ENCODE results near the gene CUEDC2.
A peak's percentile ranks its signal among the peaks of the same experiment; 100 is the strongest.

Gene CUEDC2

GRCh38 chr10:102418622-102419268 lies 13.6 kb downstream of the CUEDC2 start, which contains the start of gene PSD:
Gene PSD, minus strand, starts transcription at chr10:102418785. Its CDS starts 1,747 bp downstream, at chr10:102417038.
- H3K79me2 ChIP-seq (ENCODE audit: insufficient read depth, low read length) = no peaks in the 10 kb centered on the region
- no peaks in the 10 kb centered on the region for H3K9me2 ChIP-seq (replicated peaks; ENCODE audit: insufficient read depth, low read length)
- H3K27me3 ChIP-seq (ENCODE audit: low read length) = no peaks in the 10 kb centered on the region
- H3K27ac ChIP-seq (ENCODE audit: low read depth, low read length) = no peak within 1 kb of the TSS
- H3K9ac ChIP-seq (ENCODE audit: low read length) = peak within 1 kb of the TSS; percentile 68; the same call in 1 of the 2 replicates
- H3K4me3 ChIP-seq (ENCODE audit: insufficient read depth, low read length, poor library complexity, severe bottlenecking) = peak within 1 kb of the TSS; percentile 82
- no peak for TF ChIP-seq CTCF (IDR thresholded peaks at IDR 0.05; ENCODE audit: insufficient read depth, low read length, poor library complexity, severe bottlenecking)
- no peak for TF ChIP-seq EZH2phosphoT487 (conservative IDR thresholded peaks at IDR 0.05; ENCODE audit: low read length)
- no peaks in the 10 kb centered on the region for H4K20me1 ChIP-seq (ENCODE audit: low read depth, low read length)
- H3K9me3 ChIP-seq (ENCODE audit: insufficient read depth, low read length) = no peaks in the 10 kb centered on the region
- H3K4me2 ChIP-seq (ENCODE audit: low read depth, low read length, poor library complexity, severe bottlenecking) = peak within 1 kb of the TSS; percentile 74
- no peaks in the 10 kb centered on the region for H3K36me3 ChIP-seq (ENCODE audit: low read length)
- no peaks in the 10 kb centered on the region for H3F3A ChIP-seq (ENCODE audit: insufficient read depth)
- no peak within 1 kb of the TSS for H2AFZ ChIP-seq (ENCODE audit: low read depth, low read length, severe bottlenecking)

GRCh38 chr10:102416695-102417094 lies 15.7 kb downstream of the CUEDC2 start:
- no peak for TF ChIP-seq CTCF (IDR thresholded peaks at IDR 0.05; ENCODE audit: insufficient read depth, low read length, poor library complexity, severe bottlenecking)
- TF ChIP-seq EZH2phosphoT487 (conservative IDR thresholded peaks at IDR 0.05; ENCODE audit: low read length) = no peak
- no peak overlapping the region for H3K4me3 ChIP-seq (ENCODE audit: insufficient read depth, low read length, poor library complexity, severe bottlenecking)
- no peak overlapping the region for H3K27ac ChIP-seq (ENCODE audit: low read depth, low read length)
- H4K20me1 ChIP-seq (ENCODE audit: low read depth, low read length) = no peaks in the 10 kb centered on the region
- H3K27me3 ChIP-seq (ENCODE audit: low read length) = no peaks in the 10 kb centered on the region
- no peak overlapping the region for H2AFZ ChIP-seq (ENCODE audit: low read depth, low read length, severe bottlenecking)
- no peaks in the 10 kb centered on the region for H3K79me2 ChIP-seq (ENCODE audit: insufficient read depth, low read length)
- no peaks in the 10 kb centered on the region for H3K36me3 ChIP-seq (ENCODE audit: low read length)
- no peak overlapping the region for H3K4me2 ChIP-seq (ENCODE audit: low read depth, low read length, poor library complexity, severe bottlenecking)
- no peak overlapping the region for H3K9ac ChIP-seq (ENCODE audit: low read length)
- no peaks in the 10 kb centered on the region for H3F3A ChIP-seq (ENCODE audit: insufficient read depth)
- H3K9me2 ChIP-seq (replicated peaks; ENCODE audit: insufficient read depth, low read length) = no peaks in the 10 kb centered on the region
- H3K9me3 ChIP-seq (ENCODE audit: insufficient read depth, low read length) = no peaks in the 10 kb centered on the region

- Histone ChIP-seq H3K9me3 (ENCODE audit: insufficient read depth, low read length) (no peaks in the 10 kb centered on the region), H3K9me2 (replicated peaks; ENCODE audit: insufficient read depth, low read length) (no peaks in the 10 kb centered on the region), H3K79me2 (ENCODE audit: insufficient read depth, low read length) (no peaks in the 10 kb centered on the region), H3K4me2 (ENCODE audit: low read depth, low read length, poor library complexity, severe bottlenecking) (no peak overlapping the region), H2AFZ (ENCODE audit: low read depth, low read length, severe bottlenecking) (no peak overlapping the region), H3K9ac (ENCODE audit: low read length) (no peak overlapping the region), H3F3A (ENCODE audit: insufficient read depth) (no peaks in the 10 kb centered on the region), H3K27me3 (ENCODE audit: low read length) (no peaks in the 10 kb centered on the region), H4K20me1 (ENCODE audit: low read depth, low read length) (no peaks in the 10 kb centered on the region), H3K27ac (ENCODE audit: low read depth, low read length) (no peak overlapping the region), H3K36me3 (ENCODE audit: low read length) (no peaks in the 10 kb centered on the region), H3K4me3 (ENCODE audit: insufficient read depth, low read length, poor library complexity, severe bottlenecking) (no peak overlapping the region)
- no peak for TF ChIP-seq EZH2phosphoT487 (conservative IDR thresholded peaks at IDR 0.05; ENCODE audit: low read length)
- TF ChIP-seq CTCF (IDR thresholded peaks at IDR 0.05; ENCODE audit: insufficient read depth, low read length, poor library complexity, severe bottlenecking) = no peak
Measured at GRCh38 chr10:102416283-102416682, 16.1 kb downstream of the CUEDC2 start.
